ENCODE measurements around the gene MUC6. TPM values are rescaled to one million over a fixed set of nuclear protein-coding genes. Genes with fewer than 3 reads are reported as not detected.

Gene MUC6
- total and polyA plus RNA-seq, 10 of the 15 experiments (the other 5 are each of a cell fraction or from before 2014, with no cell fraction given) = 0.03 TPM; not detected in 8

DNA sequence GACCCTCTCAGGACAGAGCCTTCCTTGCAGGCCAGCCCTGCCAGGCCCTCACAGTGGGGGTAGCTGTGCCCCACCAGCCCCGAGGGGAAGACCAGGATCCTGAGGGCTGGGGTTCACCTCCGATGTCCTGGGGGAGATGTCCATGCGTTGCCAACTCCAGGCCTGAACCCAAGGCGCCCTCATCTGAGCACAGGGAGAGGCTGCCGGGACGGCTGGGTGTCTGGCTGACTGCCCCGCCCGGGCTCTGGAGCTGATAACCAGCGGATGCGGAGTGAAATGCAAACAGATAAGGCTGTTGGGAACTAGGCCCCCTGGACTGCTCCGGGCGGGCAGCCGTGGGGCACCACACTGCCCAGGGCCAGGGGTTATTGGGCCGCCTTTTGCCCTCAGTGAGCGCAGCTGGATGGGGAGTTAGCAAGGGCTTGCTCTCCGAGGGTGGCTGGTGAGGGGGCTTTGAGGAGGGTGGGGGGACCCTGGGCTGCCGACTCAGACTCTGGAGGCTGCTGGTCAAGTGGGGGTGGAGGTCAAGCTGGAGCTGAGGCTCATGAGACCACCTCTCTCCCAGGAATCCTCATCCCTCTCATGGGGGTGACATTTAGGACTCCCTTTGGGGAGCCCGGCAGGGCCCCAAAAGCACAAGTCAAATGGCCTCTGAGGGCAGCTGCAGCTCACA lies 5.6 kb upstream of the MUC6 start:
- Histone ChIP-seq H3K27me3 (replicated peaks in 1 of 2; ENCODE audit: control insufficient read depth in 2 of 2, insufficient read depth in 2 of 2, low read length in 1 of 2) (no peaks in the 10 kb centered on the region), H3K4me1 (ENCODE audit: control insufficient read depth, insufficient read depth, low read length) (no peaks in the 10 kb centered on the region), H3K27ac (ENCODE audit: control insufficient read depth, insufficient read depth) (no peak overlapping the region), H3K79me2 (ENCODE audit: control insufficient read depth, insufficient read depth, low read length) (no peaks in the 10 kb centered on the region), H4K20me1 (ENCODE audit: control insufficient read depth, insufficient read depth) (no peaks in the 10 kb centered on the region), H3K4me3 (no peak overlapping the region), H2AFZ (ENCODE audit: control insufficient read depth, low read depth, low read length) (no peak overlapping the region), H3K4me2 (ENCODE audit: control insufficient read depth, insufficient read depth) (no peak overlapping the region), H3K9ac (ENCODE audit: control insufficient read depth, insufficient read depth, low read length) (no peak overlapping the region), H3K36me3 (ENCODE audit: control insufficient read depth in 2 of 2, insufficient read depth in 2 of 2, low read length in 1 of 2) (no peaks in the 10 kb centered on the region), H3K9me3 (replicated peaks; ENCODE audit: control insufficient read depth, insufficient read depth, low read length) (no peaks in the 10 kb centered on the region)
- DNase-seq (ENCODE audit: low read depth, low spot score) (no peak), ATAC-seq (no peak), FAIRE-seq (no peak)
- ChIA-PET SMC1A (ENCODE audit: uncharacterized antibody, unreplicated experiment) (no interaction called here), RAD21 (ENCODE audit: unreplicated experiment) (interaction anchor here (0.6 kb wide), 1 partner anchor 115 kb away, joined by 3 read pairs; no protein-coding TSS in a partner anchor), POLR2A (interaction anchor here (0.7 kb wide), 1 partner anchor 276 kb away, joined by 3 read pairs; no protein-coding TSS in a partner anchor), CTCF (no interaction called here)
- intact Hi-C loops (cut with micrococcal nuclease; ENCODE audit: unreplicated experiment) = no loop called here
- 39% methylated on average over 18 of the region's 18 CpGs for WGBS (ENCODE audit: insufficient coverage, insufficient replicate concordance, low lambda C conversion rate, missing lambda C conversion rate)
- in situ Hi-C loops (cut with MboI) = no loop called here
- BruUV-seq (replicated peaks) = no TSS peak
- TF ChIP-seq RBBP5 (conservative IDR thresholded peaks at IDR 0.05) (no peak), SRF (IDR thresholded peaks at IDR 0.05; ENCODE audit: low read depth in 2 of 2, low read length in 2 of 2) (no peak), SREBF2 (IDR thresholded peaks at IDR 0.05; ENCODE audit: low read length) (no peak), SKIL (IDR thresholded peaks at IDR 0.05; ENCODE audit: low read depth, poor library complexity, severe bottlenecking) (no peak), MEF2A (IDR thresholded peaks at IDR 0.05; ENCODE audit: insufficient read depth, low read depth, low read length) (no peak), SREBF1 (IDR thresholded peaks at IDR 0.05; ENCODE audit: low read length) (no peak), PKNOX1 (IDR thresholded peaks at IDR 0.05) (no peak), PAX5 (IDR thresholded peaks at IDR 0.05; ENCODE audit: borderline replicate concordance, low read depth, low read length) (no peak), NR2F1 (conservative IDR thresholded peaks at IDR 0.05) (no peak)
- TF ChIP-seq, protein P1, sequence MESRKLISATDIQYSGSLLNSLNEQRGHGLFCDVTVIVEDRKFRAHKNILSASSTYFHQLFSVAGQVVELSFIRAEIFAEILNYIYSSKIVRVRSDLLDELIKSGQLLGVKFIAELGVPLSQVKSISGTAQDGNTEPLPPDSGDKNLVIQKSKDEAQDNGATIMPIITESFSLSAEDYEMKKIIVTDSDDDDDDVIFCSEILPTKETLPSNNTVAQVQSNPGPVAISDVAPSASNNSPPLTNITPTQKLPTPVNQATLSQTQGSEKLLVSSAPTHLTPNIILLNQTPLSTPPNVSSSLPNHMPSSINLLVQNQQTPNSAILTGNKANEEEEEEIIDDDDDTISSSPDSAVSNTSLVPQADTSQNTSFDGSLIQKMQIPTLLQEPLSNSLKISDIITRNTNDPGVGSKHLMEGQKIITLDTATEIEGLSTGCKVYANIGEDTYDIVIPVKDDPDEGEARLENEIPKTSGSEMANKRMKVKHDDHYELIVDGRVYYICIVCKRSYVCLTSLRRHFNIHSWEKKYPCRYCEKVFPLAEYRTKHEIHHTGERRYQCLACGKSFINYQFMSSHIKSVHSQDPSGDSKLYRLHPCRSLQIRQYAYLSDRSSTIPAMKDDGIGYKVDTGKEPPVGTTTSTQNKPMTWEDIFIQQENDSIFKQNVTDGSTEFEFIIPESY (IDR thresholded peaks at IDR 0.05) = no peak
- TF ChIP-seq, protein P2, sequence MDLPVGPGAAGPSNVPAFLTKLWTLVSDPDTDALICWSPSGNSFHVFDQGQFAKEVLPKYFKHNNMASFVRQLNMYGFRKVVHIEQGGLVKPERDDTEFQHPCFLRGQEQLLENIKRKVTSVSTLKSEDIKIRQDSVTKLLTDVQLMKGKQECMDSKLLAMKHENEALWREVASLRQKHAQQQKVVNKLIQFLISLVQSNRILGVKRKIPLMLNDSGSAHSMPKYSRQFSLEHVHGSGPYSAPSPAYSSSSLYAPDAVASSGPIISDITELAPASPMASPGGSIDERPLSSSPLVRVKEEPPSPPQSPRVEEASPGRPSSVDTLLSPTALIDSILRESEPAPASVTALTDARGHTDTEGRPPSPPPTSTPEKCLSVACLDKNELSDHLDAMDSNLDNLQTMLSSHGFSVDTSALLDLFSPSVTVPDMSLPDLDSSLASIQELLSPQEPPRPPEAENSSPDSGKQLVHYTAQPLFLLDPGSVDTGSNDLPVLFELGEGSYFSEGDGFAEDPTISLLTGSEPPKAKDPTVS (IDR thresholded peaks at IDR 0.05; ENCODE audit: low read depth, low read length) = no peak
- TF ChIP-seq, protein P3, sequence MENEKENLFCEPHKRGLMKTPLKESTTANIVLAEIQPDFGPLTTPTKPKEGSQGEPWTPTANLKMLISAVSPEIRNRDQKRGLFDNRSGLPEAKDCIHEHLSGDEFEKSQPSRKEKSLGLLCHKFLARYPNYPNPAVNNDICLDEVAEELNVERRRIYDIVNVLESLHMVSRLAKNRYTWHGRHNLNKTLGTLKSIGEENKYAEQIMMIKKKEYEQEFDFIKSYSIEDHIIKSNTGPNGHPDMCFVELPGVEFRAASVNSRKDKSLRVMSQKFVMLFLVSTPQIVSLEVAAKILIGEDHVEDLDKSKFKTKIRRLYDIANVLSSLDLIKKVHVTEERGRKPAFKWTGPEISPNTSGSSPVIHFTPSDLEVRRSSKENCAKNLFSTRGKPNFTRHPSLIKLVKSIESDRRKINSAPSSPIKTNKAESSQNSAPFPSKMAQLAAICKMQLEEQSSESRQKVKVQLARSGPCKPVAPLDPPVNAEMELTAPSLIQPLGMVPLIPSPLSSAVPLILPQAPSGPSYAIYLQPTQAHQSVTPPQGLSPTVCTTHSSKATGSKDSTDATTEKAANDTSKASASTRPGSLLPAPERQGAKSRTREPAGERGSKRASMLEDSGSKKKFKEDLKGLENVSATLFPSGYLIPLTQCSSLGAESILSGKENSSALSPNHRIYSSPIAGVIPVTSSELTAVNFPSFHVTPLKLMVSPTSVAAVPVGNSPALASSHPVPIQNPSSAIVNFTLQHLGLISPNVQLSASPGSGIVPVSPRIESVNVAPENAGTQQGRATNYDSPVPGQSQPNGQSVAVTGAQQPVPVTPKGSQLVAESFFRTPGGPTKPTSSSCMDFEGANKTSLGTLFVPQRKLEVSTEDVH (IDR thresholded peaks at IDR 0.05; ENCODE audit: low read depth, partially characterized antibody) = no peak
